SU-DHL-6 (cell line): ENCODE measurements around the gene SLC7A6OS.

Experiments
- H2AFZ ChIP-seq: fragments of 200-600 bp; sonication (generic); 2 replicates; pipeline ENCODE4 v1.6.1; 2014; ENCODE audit warnings: low read depth, mild to moderate bottlenecking, moderate library complexity, mixed read lengths, antibody characterized with exemption, low read length; ENCODE audit not compliant: severe bottlenecking
- H3F3A ChIP-seq: fragments of 200-600 bp; shearing (Covaris generic); 2 replicates; pipeline ENCODE4 v1.6.0; 2016; ENCODE audit warnings: antibody characterized with exemption, mild to moderate bottlenecking; ENCODE audit not compliant: insufficient read depth
- H3K27ac ChIP-seq: fragments of 200-600 bp; sonication (generic); 2 replicates; pipeline ENCODE4 v1.5.1; 2016; ENCODE audit warnings: low read depth, mild to moderate bottlenecking, low read length, moderate library complexity, mixed read lengths
- H3K27me3 ChIP-seq: fragments of 200-600 bp; sonication (generic), shearing (Covaris generic); 2 replicates; pipeline ENCODE4 v1.6.0; 2014; ENCODE audit warnings: mild to moderate bottlenecking, low read length
- H3K36me3 ChIP-seq: fragments of 200-600 bp; sonication (generic); 2 replicates; pipeline ENCODE4 v1.6.1; 2014; ENCODE audit warnings: mild to moderate bottlenecking, low read length, mixed read lengths
- H3K4me2 ChIP-seq: fragments of 300-600, 200-600 bp; shearing (Covaris generic), sonication (generic); 2 replicates; pipeline ENCODE4 v1.6.0; 2014; ENCODE audit warnings: low read length, low read depth, mild to moderate bottlenecking; ENCODE audit not compliant: poor library complexity, severe bottlenecking
- H3K4me3 ChIP-seq: fragments of 200-600 bp; sonication (generic); 2 replicates; pipeline ENCODE4 v1.5.1; 2014; ENCODE audit warnings: antibody characterized with exemption, low read length, mild to moderate bottlenecking, mixed read lengths; ENCODE audit not compliant: insufficient read depth, poor library complexity, severe bottlenecking
- H3K79me2 ChIP-seq: fragments of 200-600 bp; sonication (generic); 2 replicates; pipeline ENCODE4 v1.6.1; 2014; ENCODE audit warnings: mild to moderate bottlenecking, low read length, moderate library complexity; ENCODE audit not compliant: insufficient read depth
- H3K9ac ChIP-seq: fragments of 200-600 bp; sonication (generic); 2 replicates; pipeline ENCODE4 v1.7.0; 2014; ENCODE audit warnings: mild to moderate bottlenecking, low read length
- H3K9me2 ChIP-seq: fragments of 200-600 bp; sonication (generic); replicated peaks from 2 replicates; pipeline ENCODE4 v1.6.1; 2014; ENCODE audit warnings: low read length; ENCODE audit not compliant: insufficient read depth
- H3K9me3 ChIP-seq: fragments of 200-600 bp; sonication (generic); 2 replicates; pipeline ENCODE4 v1.6.1; 2014; ENCODE audit warnings: low read length, mixed read lengths; ENCODE audit not compliant: insufficient read depth
- H4K20me1 ChIP-seq: fragments of 200-600 bp; sonication (generic); 2 replicates; pipeline ENCODE4 v1.6.1; 2014; ENCODE audit warnings: low read depth, mild to moderate bottlenecking, antibody characterized with exemption, low read length, moderate library complexity, mixed read lengths
- EZH2phosphoT487 ChIP-seq: fragments of 200-600 bp; sonication (generic), shearing (Covaris generic); conservative IDR thresholded peaks from 2 replicates; pipeline ENCODE4 v1.6.1; 2018; ENCODE audit warnings: mild to moderate bottlenecking, antibody characterized with exemption, low read length, moderate library complexity, mixed read lengths
- TF ChIP-seq, protein P1 (sequence below): fragments of 200-600 bp; sonication (generic); IDR thresholded peaks from one replicate; pipeline ENCODE4 v1.5.1; 2017; ENCODE audit warnings: antibody characterized with exemption, mild to moderate bottlenecking, low read length, moderate library complexity; ENCODE audit not compliant: insufficient read depth, poor library complexity, severe bottlenecking

SLC7A6OS gene

DNA sequence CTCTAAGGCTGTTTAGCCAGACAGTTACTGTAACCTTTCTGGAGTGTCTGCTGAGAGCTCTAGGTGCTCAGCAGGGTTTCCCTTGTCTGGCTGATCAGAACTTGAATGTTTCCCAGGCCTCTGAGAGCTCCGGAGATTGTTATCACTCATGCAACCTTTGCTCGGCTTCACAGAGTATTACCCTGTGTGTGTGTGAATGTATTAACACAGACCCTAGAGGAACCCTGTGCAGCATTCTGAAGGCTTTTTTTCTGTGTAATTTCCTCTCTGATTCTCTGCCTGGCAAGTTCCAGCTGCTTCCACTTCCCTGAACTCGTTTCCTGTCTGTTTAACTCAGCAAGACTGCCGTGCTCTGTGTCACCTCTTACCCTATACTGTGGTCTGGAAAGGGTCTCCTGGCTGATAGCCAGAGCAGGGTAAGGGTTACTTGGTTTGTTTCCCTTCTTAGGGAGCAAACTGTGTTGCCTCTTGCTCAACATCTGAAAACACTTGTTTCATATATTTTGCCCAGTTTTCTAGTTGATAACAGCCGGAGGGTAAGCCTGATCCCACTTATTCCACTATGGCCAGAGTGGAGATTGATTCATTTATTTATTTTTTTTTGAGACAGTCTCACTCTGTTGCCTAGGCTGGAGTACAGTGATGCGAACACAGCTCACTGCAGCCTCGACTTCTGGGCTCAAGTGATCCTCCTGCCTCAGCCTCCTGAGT is 21.8 kb upstream of the SLC7A6OS start:
- no peaks in the 10 kb centered on the region for H3F3A ChIP-seq
- TF ChIP-seq, protein P1, sequence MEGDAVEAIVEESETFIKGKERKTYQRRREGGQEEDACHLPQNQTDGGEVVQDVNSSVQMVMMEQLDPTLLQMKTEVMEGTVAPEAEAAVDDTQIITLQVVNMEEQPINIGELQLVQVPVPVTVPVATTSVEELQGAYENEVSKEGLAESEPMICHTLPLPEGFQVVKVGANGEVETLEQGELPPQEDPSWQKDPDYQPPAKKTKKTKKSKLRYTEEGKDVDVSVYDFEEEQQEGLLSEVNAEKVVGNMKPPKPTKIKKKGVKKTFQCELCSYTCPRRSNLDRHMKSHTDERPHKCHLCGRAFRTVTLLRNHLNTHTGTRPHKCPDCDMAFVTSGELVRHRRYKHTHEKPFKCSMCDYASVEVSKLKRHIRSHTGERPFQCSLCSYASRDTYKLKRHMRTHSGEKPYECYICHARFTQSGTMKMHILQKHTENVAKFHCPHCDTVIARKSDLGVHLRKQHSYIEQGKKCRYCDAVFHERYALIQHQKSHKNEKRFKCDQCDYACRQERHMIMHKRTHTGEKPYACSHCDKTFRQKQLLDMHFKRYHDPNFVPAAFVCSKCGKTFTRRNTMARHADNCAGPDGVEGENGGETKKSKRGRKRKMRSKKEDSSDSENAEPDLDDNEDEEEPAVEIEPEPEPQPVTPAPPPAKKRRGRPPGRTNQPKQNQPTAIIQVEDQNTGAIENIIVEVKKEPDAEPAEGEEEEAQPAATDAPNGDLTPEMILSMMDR: no peak
- no peak for TF ChIP-seq EZH2phosphoT487
- no peaks in the 10 kb centered on the region for H3K79me2 ChIP-seq
- no peaks in the 10 kb centered on the region; the same call in 1 of the 2 replicates for H3K36me3 ChIP-seq
- no peak overlapping the region for H3K9ac ChIP-seq
- H4K20me1 ChIP-seq: no peaks in the 10 kb centered on the region
- no peaks in the 10 kb centered on the region for H3K27me3 ChIP-seq
- H3K4me2 ChIP-seq: no peak overlapping the region
- no peaks in the 10 kb centered on the region for H3K9me2 ChIP-seq
- no peaks in the 10 kb centered on the region for H3K9me3 ChIP-seq
- H3K27ac ChIP-seq: no peak overlapping the region
- no peak overlapping the region for H2AFZ ChIP-seq
- no peak overlapping the region for H3K4me3 ChIP-seq

DNA sequence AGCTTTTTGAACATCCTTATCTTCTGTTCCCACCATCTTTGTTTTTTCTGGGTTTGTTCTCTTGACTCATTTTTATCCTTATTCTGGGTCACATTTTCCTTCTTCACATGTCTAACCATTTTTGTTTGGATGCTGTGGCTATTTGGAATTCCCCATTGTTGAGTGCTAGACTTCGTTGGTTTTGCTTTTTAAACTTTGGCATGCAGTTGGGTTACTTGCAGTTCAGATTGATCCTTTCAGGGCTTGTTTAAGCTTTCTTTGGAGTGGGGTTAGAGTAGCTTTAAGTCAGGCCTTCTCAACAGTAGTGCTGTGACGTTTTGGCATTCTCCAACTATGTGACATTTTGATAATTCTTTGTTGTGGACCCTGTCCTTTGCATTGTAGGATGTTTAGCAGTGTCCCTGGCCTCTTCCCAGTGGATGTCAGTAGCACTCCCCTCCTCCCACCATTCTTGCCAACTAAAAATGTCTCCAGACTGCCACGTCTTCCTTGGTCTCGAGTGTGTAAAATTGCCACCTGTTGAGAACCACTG is 21.2 kb upstream of the SLC7A6OS start:
- H3K79me2 ChIP-seq: no peaks in the 10 kb centered on the region
- no peaks in the 10 kb centered on the region for H3K9me3 ChIP-seq
- H3K4me2 ChIP-seq: no peak overlapping the region
- H3F3A ChIP-seq: no peaks in the 10 kb centered on the region
- no peak overlapping the region for H3K4me3 ChIP-seq
- no peaks in the 10 kb centered on the region for H3K9me2 ChIP-seq
- no peak overlapping the region for H2AFZ ChIP-seq
- no peak overlapping the region for H3K27ac ChIP-seq
- no peak overlapping the region for H3K9ac ChIP-seq
- TF ChIP-seq EZH2phosphoT487: no peak
- TF ChIP-seq, protein P1: no peak
- no peaks in the 10 kb centered on the region; the same call in 1 of the 2 replicates for H3K36me3 ChIP-seq
- no peaks in the 10 kb centered on the region for H3K27me3 ChIP-seq
- H4K20me1 ChIP-seq: no peaks in the 10 kb centered on the region

DNA sequence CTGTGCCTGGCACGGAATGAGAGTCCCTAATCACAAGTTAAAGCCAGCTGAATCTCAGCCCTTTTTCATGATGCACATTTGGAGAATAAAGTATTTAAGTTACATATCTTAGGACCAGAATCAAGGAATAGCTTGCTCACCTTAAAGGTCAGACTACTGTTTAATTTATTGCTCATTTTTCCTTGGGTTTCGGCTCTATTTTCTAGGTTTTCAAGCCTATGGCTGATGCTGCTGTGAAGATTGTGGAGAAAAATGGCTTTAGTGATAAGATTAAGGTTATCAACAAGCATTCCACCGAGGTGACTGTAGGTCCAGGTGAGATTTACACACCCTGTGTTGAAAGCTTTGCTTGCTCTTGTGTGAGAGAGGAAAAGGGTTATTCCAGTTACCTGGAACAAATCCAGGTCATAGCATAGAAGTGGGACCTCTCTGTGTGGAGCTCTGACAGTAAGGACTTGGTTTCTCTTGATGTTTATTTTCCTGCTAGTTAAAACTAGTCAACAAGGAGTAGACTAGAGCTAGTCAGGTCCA is 18.2 kb upstream of the SLC7A6OS start:
- TF ChIP-seq EZH2phosphoT487: no peak
- TF ChIP-seq, protein P1: no peak
- Histone ChIP-seq H3K9me2 (no peaks in the 10 kb centered on the region), H3K27ac (no peak overlapping the region), H3K79me2 (no peaks in the 10 kb centered on the region), H3K4me2 (no peak overlapping the region), H3K27me3 (no peaks in the 10 kb centered on the region), H3K9ac (no peak overlapping the region), H3K9me3 (no peaks in the 10 kb centered on the region), H3F3A (no peaks in the 10 kb centered on the region), H2AFZ (no peak overlapping the region), H3K4me3 (no peak overlapping the region), H4K20me1 (no peaks in the 10 kb centered on the region), H3K36me3 (no peaks in the 10 kb centered on the region; the same call in 1 of the 2 replicates)
